GM23338 (cell line): ENCODE data around the gene SUGCT. TPM values are rescaled to one million over a fixed set of nuclear protein-coding genes. Genes with fewer than 3 reads are reported as not detected.

Experiments
- ATAC-seq: fragments of 200-7000 bp; cut with Tn5 transposase; 3 replicates; pipeline ENCODE4 v1.9.1; 2020
- DNase-seq: peaks from one replicate; pipeline ENCODE4 v3.0.0-alpha.2; 2015; ENCODE audit warnings: low spot score
- H2AFZ ChIP-seq: fragments of 200-600 bp; sonication (generic); 2 replicates; pipeline ENCODE4 v1.8.0; 2016; ENCODE audit warnings: antibody characterized with exemption, mild to moderate bottlenecking, moderate library complexity
- H3F3A ChIP-seq: fragments of 200-600 bp; sonication (generic); replicated peaks from 2 replicates; pipeline ENCODE4 v1.8.0; 2017; ENCODE audit warnings: antibody characterized with exemption, mixed run types, low read depth
- H3K27ac ChIP-seq: fragments of 200-600 bp; sonication (generic); 2 replicates; pipeline ENCODE4 v1.6.1; 2016; ENCODE audit warnings: low read depth
- H3K27me3 ChIP-seq: fragments of 200-600 bp; sonication (generic); 2 replicates; pipeline ENCODE4 v1.8.0; 2016; ENCODE audit warnings: mild to moderate bottlenecking, mixed run types, moderate library complexity; ENCODE audit not compliant: insufficient read depth
- H3K36me3 ChIP-seq: fragments of 200-600 bp; sonication (generic); 2 replicates; pipeline ENCODE4 v1.8.0; 2016; ENCODE audit warnings: mild to moderate bottlenecking; ENCODE audit not compliant: insufficient read depth
- H3K4me1 ChIP-seq: fragments of 200-600 bp; sonication (generic); 2 replicates; pipeline ENCODE4 v1.8.0; 2016; ENCODE audit warnings: mild to moderate bottlenecking, moderate library complexity; ENCODE audit not compliant: insufficient read depth
- H3K4me2 ChIP-seq: fragments of 200-600 bp; sonication (generic); 2 replicates; pipeline ENCODE4 v1.7.1; 2017; ENCODE audit warnings: mixed run types
- H3K4me3 ChIP-seq: fragments of 200-600 bp; sonication (generic); 2 replicates; pipeline ENCODE4 v1.6.1; 2016; ENCODE audit warnings: mixed run types
- H3K79me2 ChIP-seq: fragments of 200-600 bp; sonication (generic); replicated peaks from 2 replicates; pipeline ENCODE4 v1.8.0; 2017; ENCODE audit warnings: mild to moderate bottlenecking; ENCODE audit not compliant: insufficient read depth
- H3K9me2 ChIP-seq: fragments of 200-600 bp; sonication (generic); 2 replicates; pipeline ENCODE4 v1.8.0; 2017; ENCODE audit not compliant: insufficient read depth
- H4K20me1 ChIP-seq: fragments of 200-600 bp; sonication (generic); replicated peaks from 2 replicates; pipeline ENCODE4 v1.8.0; 2017; ENCODE audit warnings: mild to moderate bottlenecking; ENCODE audit not compliant: insufficient read depth
- H3K27ac Mint-ChIP-seq: 2 replicates; pipeline ENCODE4 v1.8.0; 2020; ENCODE audit warnings: inconsistent platforms, mild to moderate bottlenecking, moderate library complexity, mixed read lengths
- H3K27me3 Mint-ChIP-seq: 3 replicates; pipeline ENCODE4 v1.8.0; 2022; ENCODE audit warnings: low read depth, mild to moderate bottlenecking, moderate library complexity, mixed read lengths, inconsistent platforms; ENCODE audit not compliant: insufficient read depth, poor library complexity
- H3K36me3 Mint-ChIP-seq: 3 replicates; pipeline ENCODE4 v1.8.0; 2021; ENCODE audit warnings: low read depth, mild to moderate bottlenecking, inconsistent platforms, moderate library complexity, mixed read lengths
- H3K4me1 Mint-ChIP-seq: 3 replicates; pipeline ENCODE4 v1.8.0; 2020; ENCODE audit warnings: mild to moderate bottlenecking, inconsistent platforms, mixed read lengths
- H3K4me3 Mint-ChIP-seq: 3 replicates; pipeline ENCODE4 v1.8.0; 2021; ENCODE audit warnings: moderate library complexity, mild to moderate bottlenecking, inconsistent platforms, mixed read lengths
- H3K9me3 Mint-ChIP-seq: 3 replicates; pipeline ENCODE4 v1.8.0; 2020; ENCODE audit warnings: moderate library complexity, mild to moderate bottlenecking, inconsistent platforms, mixed read lengths
- CTCF ChIP-seq, 2 experiments: fragments of 200-600 bp in 1 of 2; sonication (generic) in 1 of 2; conservative IDR thresholded peaks; 2 replicates each; pipeline versions ENCODE4 v1.5.1 to v1.6.1; 2016 to 2017; ENCODE audit warnings: antibody characterized with exemption in 2 of 2, low read depth in 2 of 2, mild to moderate bottlenecking in 2 of 2, moderate library complexity in 1 of 2
- JUNB ChIP-seq: IDR thresholded peaks from one replicate; pipeline ENCODE4 v1.6.1; 2016; ENCODE audit warnings: antibody characterized with exemption; ENCODE audit not compliant: unreplicated experiment
- REST ChIP-seq: IDR thresholded peaks from one replicate; pipeline ENCODE4 v1.6.1; 2018; ENCODE audit warnings: antibody characterized with exemption; ENCODE audit not compliant: unreplicated experiment
- ZNF114 ChIP-seq: fragments of 250-450 bp; sonication (Bioruptor Pico); IDR thresholded peaks from 2 replicates; pipeline ENCODE4 v1.5.0; 2020; ENCODE audit warnings: mild to moderate bottlenecking, moderate library complexity
- polyA plus RNA-seq: library from polyadenylated mRNA; unstranded; fragments of >200 nt; fragmentation: Nextera tagmentation; extraction: Ambion mirVana; gene quantifications from 2 replicates; pipeline ENCODE4 v1.2.1, GENCODE V29; 2016
- total RNA-seq: library from RNA; depleted of rRNA; stranded (reverse); fragments of >200 nt; shearing (Covaris generic); gene quantifications from 2 replicates; pipeline ENCODE4 v1.2.3, GENCODE V29; 2014

SUGCT gene
- total and polyA plus RNA-seq, 2 experiments from 2014 or later, result 4.2 to 5.6 TPM

- TF ChIP-seq CTCF (conservative IDR thresholded peaks at IDR 0.05; ENCODE audit: low read depth in 2 of 2) (peak in 1 of 2 experiments; percentile 26; a peak in 2 of 4 replicates), ZNF114 (no peak)
- Histone ChIP-seq H3K4me3 (no peak overlapping the region), H3K27me3 (no peaks in the 10 kb centered on the region), H3K4me2 (no peak overlapping the region), H3K27ac (no peak overlapping the region; the same call in 1 of the 2 replicates), H3F3A (no peaks in the 10 kb centered on the region), H4K20me1 (no peaks in the 10 kb centered on the region), H3K4me1 (no peaks in the 10 kb centered on the region), H2AFZ (peak overlapping the region; percentile 52; the same call in 1 of the 2 replicates), H3K9me2 (no peaks in the 10 kb centered on the region), H3K36me3 (no peaks in the 10 kb centered on the region), H3K79me2 (no peaks in the 10 kb centered on the region)
- Mint-ChIP-seq H3K27me3 (peaks cover 2% of the 10 kb centered on the region), H3K9me3 (peaks cover 6% of the 10 kb centered on the region), H3K4me3 (no peak overlapping the region), H3K4me1 (peaks cover 15% of the 10 kb centered on the region), H3K27ac (no peak overlapping the region; the same call in 1 of the 2 replicates), H3K36me3 (peaks cover 3% of the 10 kb centered on the region; the same call in 2 of the 3 replicates)
- peak; percentile 29 for DNase-seq
- ATAC-seq, result peak; percentile 47; the same call in 2 of the 3 replicates
Observed at GRCh38 chr7:40866601-40867000, 731.8 kb downstream of the SUGCT start.

- no peaks in the 10 kb centered on the region for H3K27me3 Mint-ChIP-seq
- TF ChIP-seq JUNB, result no peak
- no peak for TF ChIP-seq REST
- no peak for TF ChIP-seq CTCF (conservative IDR thresholded peaks at IDR 0.05; ENCODE audit: low read depth in 2 of 2)
- no peak overlapping the region for H3K4me2 ChIP-seq
Observed at GRCh38 chr7:40870108-40870507, 735.3 kb downstream of the SUGCT start.

More at GRCh38 chr7:40870108-40870507, 735.3 kb downstream of the SUGCT start:
- H3K36me3 Mint-ChIP-seq, result peaks cover 3% of the 10 kb centered on the region; the same call in 2 of the 3 replicates
- H3K4me1 Mint-ChIP-seq, result peaks cover 15% of the 10 kb centered on the region
- Histone ChIP-seq H3K36me3 (no peaks in the 10 kb centered on the region), H3K4me3 (no peak overlapping the region), H3K79me2 (no peaks in the 10 kb centered on the region), H3K4me1 (no peaks in the 10 kb centered on the region), H3K27me3 (no peaks in the 10 kb centered on the region), H3K9me2 (no peaks in the 10 kb centered on the region), H3K27ac (no peak overlapping the region), H3F3A (no peaks in the 10 kb centered on the region), H2AFZ (no peak overlapping the region), H4K20me1 (no peaks in the 10 kb centered on the region)
- H3K27ac Mint-ChIP-seq, result no peak overlapping the region
- peaks cover 6% of the 10 kb centered on the region for H3K9me3 Mint-ChIP-seq
- peak; percentile 21 for DNase-seq
- no peak overlapping the region for H3K4me3 Mint-ChIP-seq
- no peak for ATAC-seq
